GM18868 (cell line): Measurements from ENCODE around the gene NRP1.
"Not testable (repeated sequence)": the region's sequence is repeated elsewhere in the genome, so short reads cannot be mapped to it uniquely, and the experiment has no call there.

Experiments used
- ATAC-seq: cut with Tn5 transposase; IDR thresholded peaks from one replicate; pipeline ENCODE4 v1.9.1; 2021; ENCODE audit warnings: mild to moderate bottlenecking, moderate library complexity; ENCODE audit not compliant: unreplicated experiment

The NRP1 gene

GRCh38 chr10:33240931-33241330 is 93.5 kb downstream of the NRP1 start:
- no peak for ATAC-seq

- no peak for ATAC-seq
These were observed 94.2 kb downstream of the NRP1 start for GRCh38 chr10:33240258-33240657.

DNA sequence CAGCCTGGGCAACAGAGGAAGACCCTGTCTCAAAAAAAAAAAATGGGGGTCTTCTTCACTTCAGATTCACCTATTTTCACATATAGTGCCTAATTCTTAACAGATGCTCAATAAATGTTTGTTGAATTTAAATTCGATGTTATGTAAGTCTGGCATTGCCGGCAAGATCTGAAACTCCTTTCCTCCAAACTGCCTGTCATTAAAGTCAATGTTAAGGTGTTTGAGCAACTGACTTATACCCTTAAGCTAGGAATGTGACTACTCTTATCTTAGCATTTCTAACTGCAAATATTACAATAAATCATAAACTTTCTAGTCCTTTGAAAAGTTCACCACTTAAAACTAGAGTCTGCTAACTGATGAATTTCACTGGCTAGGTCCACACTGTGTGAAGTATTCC is 95.2 kb downstream of the NRP1 start:
- ATAC-seq: no peak

DNA sequence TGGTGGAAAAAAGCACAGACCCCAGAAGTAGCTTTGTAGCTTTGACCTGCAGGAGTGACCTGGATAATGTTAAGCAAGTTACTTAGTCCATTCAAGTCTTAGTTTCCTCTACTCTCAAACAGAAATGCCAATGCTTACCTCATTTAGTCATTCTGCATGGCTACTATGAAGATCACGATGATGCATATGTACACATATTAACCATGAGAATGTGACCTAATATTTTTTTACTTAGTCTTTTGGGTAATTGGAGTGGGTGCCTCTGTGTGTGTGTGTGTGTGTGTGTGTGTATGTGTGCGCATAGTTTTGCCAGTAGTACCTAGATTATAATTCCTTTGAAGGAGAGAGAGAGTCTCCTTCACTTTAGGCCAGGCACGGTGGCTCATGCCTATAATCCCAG is 95.8 kb downstream of the NRP1 start:
- ATAC-seq: no peak

- no peak for ATAC-seq
These were observed 96.5 kb downstream of the NRP1 start for GRCh38 chr10:33237736-33238624.

DNA sequence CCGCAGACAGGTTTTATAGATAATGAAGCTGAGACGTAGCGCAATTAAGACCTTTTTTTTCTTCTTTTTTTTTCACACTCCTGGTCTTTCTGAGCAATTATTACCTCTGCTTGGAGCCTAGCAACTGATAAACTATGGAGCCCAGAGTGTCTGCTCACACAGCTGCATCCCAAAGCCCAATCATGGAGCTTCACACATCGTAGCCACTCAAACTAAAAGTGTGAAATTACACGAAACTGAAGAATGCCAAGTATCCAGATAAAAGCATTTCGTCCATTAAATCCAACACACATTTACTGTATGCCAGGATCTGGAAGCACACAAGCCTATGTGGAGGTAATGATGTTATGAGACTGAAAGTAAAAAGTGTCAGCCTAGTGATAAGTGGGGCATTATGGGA is 97.6 kb downstream of the NRP1 start:
- ATAC-seq: no peak

- no peak for ATAC-seq
These were observed 98.5 kb downstream of the NRP1 start for GRCh38 chr10:33235951-33236350.

DNA sequence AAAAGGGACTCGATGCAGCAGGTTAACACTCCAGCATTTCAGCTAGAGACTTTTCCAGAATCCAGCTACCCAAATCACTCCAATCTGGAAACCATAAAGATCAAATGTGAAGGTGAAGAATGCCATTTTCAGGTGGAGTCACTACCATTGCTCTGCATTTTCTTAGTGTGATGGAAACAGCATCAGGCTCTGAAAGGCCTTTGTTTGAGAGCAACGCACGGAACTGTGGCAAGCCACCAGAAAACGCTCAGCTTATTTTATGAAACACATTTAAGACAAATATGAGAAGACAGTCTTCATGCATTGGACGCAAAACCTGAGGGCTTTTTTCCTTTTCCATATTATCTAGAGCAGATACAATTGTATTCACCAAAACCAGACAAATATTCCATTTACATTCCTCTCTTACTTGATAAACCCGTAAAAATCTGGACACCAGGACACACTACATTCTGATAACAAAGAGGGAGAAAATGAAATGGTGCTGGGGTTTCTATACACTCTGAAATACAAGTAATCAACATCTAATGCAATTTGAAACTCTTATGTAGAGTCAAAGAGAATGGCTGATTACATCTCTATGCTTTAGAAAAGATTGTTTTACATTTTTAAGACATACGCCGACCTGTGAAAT is 99.1 kb downstream of the NRP1 start:
- ATAC-seq: no peak

DNA sequence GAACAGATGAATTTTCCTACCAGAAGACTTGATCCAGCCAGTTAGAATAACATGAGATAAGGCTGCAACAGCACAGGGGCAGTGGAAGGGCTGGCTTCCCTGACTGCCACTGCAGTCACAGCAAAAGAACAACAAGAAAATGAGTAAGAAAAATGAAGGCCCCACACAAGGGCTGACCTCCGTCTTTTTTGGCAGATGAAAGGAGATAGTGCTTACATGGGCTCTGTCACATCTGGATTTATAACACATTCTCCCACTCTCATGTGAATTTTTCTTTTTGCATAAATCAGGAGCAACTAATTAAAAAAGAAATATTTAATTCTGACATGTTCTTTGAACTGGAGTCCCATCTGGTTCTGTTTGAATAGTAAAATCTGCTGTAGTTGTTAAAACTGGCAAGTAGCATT is 99.6 kb downstream of the NRP1 start:
- ATAC-seq: no peak

DNA sequence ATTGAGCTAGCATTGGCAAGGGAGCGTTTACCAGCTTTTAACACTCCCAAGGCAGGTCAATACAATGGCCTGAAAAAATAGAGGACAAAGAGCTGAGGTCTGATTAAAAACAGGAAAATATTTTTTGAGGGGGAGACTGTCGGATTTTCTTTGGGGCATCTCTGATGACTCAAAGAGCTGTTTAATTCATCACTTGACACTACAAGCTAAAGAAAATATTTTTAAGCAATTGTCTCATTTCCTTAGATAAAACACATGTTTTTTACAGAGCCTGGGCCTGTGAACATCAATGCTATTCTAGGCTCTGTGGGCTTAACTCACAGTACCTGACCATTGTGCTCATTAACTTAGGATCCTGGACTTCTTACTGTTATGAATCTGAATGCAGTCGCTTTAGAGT is 100.8 kb downstream of the NRP1 start:
- ATAC-seq: no peak

DNA sequence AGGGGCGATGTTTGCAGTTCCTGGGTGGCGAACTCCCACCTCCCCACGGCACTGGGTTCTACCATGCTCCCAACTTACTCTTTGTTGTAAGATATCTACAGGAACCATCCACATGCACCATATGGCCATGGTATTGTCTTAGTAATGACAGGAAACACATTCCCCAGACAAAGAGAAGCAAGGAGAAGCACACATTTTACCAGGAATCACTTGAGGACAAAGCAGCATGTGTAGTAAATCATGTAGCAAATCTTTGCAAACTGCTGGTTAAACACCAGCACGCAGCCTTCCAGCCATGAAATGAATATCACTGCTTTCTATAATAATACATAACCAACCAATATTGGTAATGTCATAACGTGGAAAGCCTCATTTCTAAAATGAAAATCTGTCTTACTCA is 101.2 kb downstream of the NRP1 start:
- no peak for ATAC-seq

DNA sequence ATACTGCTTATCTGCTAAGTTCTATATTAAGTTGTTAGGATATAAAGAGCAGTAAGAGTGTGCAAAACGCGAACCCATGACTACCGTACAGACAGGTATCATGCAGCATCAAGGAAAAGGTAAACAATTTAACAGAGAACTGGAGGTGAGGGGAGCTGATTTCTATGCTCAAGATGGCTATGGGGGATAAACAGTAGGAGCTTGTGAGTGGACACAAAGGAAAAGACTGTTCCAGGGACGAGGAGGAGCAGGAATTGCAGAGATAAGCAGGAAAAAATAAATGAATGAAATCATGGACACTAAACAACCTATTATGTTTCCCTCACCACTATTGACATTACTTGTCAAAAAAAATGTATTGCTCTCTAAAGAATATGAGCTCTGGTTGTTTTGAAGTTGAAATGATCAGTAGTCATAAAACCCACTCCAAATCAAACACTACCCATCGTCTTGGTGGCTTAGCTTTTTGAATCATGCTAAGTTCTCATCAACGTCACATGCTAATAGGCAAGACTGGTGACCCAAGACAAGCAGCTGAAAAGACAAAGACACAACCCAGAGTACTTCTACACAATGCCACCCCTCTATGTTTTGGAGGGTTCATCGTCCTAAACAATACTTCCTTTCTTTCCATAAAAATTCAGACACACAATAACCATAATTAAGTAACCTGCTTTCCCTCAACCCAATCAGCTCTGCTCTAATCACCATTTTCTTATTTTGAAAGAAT is 102.7 kb downstream of the NRP1 start:
- ATAC-seq: no peak

DNA sequence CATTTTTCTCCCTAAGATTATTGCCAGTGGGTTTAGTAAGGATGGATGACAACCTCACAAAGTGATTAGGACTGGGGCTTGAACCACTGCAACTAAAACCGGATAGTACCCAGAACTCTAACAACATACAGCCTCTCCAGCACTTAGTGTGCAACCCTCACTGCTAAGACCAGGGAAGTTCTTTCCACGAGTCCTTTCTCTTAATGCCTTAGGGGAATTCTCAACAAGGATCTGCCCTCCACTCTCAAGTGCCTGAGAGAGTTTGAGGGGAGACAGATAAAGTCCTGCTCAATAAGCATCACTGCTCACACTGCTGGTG is 104.6 kb downstream of the NRP1 start:
- ATAC-seq: no peak

DNA sequence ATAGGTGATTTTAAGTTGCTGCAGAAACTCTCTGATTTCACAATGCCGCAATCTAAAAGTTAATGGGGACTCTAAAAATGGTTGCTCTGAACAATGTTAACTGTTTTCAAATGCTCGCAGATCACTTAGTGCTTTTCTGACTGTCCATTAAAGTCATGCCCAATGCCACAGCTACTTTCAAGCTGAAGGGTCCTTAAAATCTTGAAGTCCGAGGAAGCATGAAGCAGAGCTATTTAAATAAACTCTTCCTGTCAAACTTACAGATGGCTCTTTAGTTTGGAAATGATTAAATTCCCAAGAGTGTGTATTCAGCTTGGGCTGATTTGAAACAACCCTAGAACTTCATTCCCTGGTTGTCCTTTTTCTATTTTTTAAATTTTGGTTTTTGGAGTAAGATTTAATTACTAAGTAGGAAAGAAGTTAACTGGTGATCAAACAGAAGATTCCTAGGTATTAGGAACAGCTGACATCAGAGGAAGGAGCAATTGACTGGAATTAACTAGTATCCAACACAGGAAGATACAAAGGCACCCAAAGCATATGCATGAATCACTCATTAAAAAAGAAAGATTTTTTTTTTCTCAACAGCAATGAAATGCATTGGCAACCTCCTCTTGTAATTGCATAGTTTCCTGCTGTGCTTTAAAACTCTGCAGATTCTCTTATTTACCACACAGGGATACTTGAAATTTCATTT is 105.1 kb downstream of the NRP1 start:
- no peak for ATAC-seq

GRCh38 chr10:33228426-33228825 is 106.0 kb downstream of the NRP1 start:
- no peak for ATAC-seq

GRCh38 chr10:33227489-33227888 is 107.0 kb downstream of the NRP1 start:
- ATAC-seq: no peak

GRCh38 chr10:33224251-33224965 is 110.1 kb downstream of the NRP1 start:
- ATAC-seq: no peak

GRCh38 chr10:33223326-33224000 is 111.0 kb downstream of the NRP1 start:
- ATAC-seq: no peak

- ATAC-seq: not testable (repeated sequence)
These were observed 112.2 kb downstream of the NRP1 start for GRCh38 chr10:33222304-33222703.

DNA sequence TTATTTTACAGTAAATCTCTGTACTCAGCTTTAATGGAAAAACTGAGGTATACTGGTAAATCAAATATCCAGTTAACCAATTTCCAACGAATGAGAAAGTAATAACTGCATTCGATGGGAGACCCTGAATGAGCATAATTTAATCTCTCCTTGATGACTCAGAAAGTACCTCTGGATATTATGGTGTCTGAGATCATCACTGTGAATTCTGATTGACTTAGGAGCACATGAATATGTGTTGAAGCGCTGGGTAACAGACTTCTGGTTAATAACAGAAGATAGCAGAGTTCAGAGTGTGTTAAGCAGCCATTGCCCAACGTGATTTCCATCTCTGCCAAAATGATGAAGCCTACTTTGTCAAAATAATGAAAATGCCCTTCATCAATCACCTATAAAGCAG is 116.6 kb downstream of the NRP1 start:
- ATAC-seq: no peak
